B cell (primary cell): ENCODE results near the gene EML5. TPM values are rescaled to one million over a fixed set of nuclear protein-coding genes. Genes with fewer than 3 reads are reported as not detected.

Experiments used
- ATAC-seq: fragments of 200-7000 bp; cut with Tn5 transposase; one replicate; pipeline ENCODE4 v1.10.0; 2021; ENCODE audit warnings: low read depth, mild to moderate bottlenecking, moderate number of reproducible peaks, moderate library complexity
- CTCF ChIA-PET: fragments of 350-600 bp; sonication (Branson Sonifier 250); formaldehyde crosslinking; loops from one replicate; lab custom pipeline; 2021; ENCODE audit warnings: antibody characterized with exemption, inconsistent platforms; lab: Charles Lee
- POLR2A ChIA-PET: fragments of 350-600 bp; sonication (Branson Sonifier 250); formaldehyde crosslinking; loops from one replicate; lab custom pipeline; 2021; ENCODE audit warnings: antibody characterized with exemption; lab: Charles Lee
- DNase-seq: peaks from one replicate; pipeline ENCODE4 v3.0.0; 2013
- H2AFZ ChIP-seq: 2 replicates; pipeline ENCODE4 v1.6.1; 2012; ENCODE audit warnings: mild to moderate bottlenecking, low read depth, low read length; ENCODE audit not compliant: insufficient read depth, poor library complexity, severe bottlenecking
- H3K27ac ChIP-seq, 2 donors: 1 replicate in 1 of 2; 2 replicates in 1 of 2; pipeline ENCODE4 v1.5.1; 2012 to 2013; ENCODE audit warnings: low read length in 2 of 2, mild to moderate bottlenecking in 2 of 2, moderate library complexity in 1 of 2
- H3K27me3 ChIP-seq, 4 experiments: fragments of 200-600 bp in 1 of 4; sonication (generic) in 1 of 4; replicated peaks in 1 of 4; 1 replicate in 2 of 4; 2 replicates in 2 of 4; pipeline versions ENCODE4 v1.6.1 to v1.7.0; 2013 to 2016; ENCODE audit warnings: low read length in 3 of 4, mild to moderate bottlenecking in 2 of 4, mixed read lengths in 1 of 4, moderate library complexity in 1 of 4; ENCODE audit not compliant: insufficient read depth in 4 of 4, control insufficient read depth in 3 of 4; ENCODE audit errors: control extremely low read depth in 1 of 4
- H3K36me3 ChIP-seq, 2 experiments: replicated peaks in 1 of 2; 1 replicate in 1 of 2; 2 replicates in 1 of 2; pipeline versions ENCODE4 v1.6.1 to v1.7.1; 2013; ENCODE audit warnings: low read length in 1 of 2; ENCODE audit not compliant: insufficient read depth in 2 of 2, control insufficient read depth in 1 of 2; ENCODE audit errors: control extremely low read depth in 1 of 2, extremely low read depth in 1 of 2
- H3K4me1 ChIP-seq, 2 donors: fragments of 200-600 bp in 1 of 2; sonication (generic) in 1 of 2; 1 replicate in 1 of 2; 2 replicates in 1 of 2; pipeline versions ENCODE4 v1.5.1 to v1.6.1; 2013 to 2017; ENCODE audit warnings: low read length in 2 of 2; ENCODE audit not compliant: control insufficient read depth in 2 of 2, insufficient read depth in 2 of 2
- H3K4me2 ChIP-seq: replicated peaks from 2 replicates; pipeline ENCODE3; 2012; ENCODE audit warnings: mild to moderate bottlenecking, low read depth, low read length; ENCODE audit not compliant: poor library complexity, severe bottlenecking
- H3K4me3 ChIP-seq, 5 experiments: fragments of 200-600 bp in 1 of 5; sonication (generic) in 1 of 5; 1 replicate in 3 of 5; 2 replicates in 2 of 5; pipeline versions ENCODE4 v1.5.1 to v1.7.0; 2011 to 2016; ENCODE audit warnings: low read length in 4 of 5, mild to moderate bottlenecking in 4 of 5, low read depth in 2 of 5, control low read depth in 1 of 5, moderate library complexity in 1 of 5; ENCODE audit not compliant: insufficient read depth in 1 of 5; ENCODE audit errors: control extremely low read depth in 1 of 5, extremely low read depth in 1 of 5
- H3K79me2 ChIP-seq: fragments of 200-600 bp; sonication (generic); one replicate; pipeline ENCODE4 v1.6.0; 2016; ENCODE audit warnings: low read length; ENCODE audit not compliant: control insufficient read depth, insufficient read depth
- H3K9ac ChIP-seq: fragments of 200-600 bp; sonication (generic); 2 replicates; pipeline ENCODE4 v1.6.1; 2017; ENCODE audit warnings: mild to moderate bottlenecking, low read length, moderate library complexity
- H3K9me3 ChIP-seq, 3 donors: one replicate each; pipeline versions ENCODE4 v1.6.1 to v1.7.1; 2013; ENCODE audit warnings: low read length in 2 of 3; ENCODE audit not compliant: control insufficient read depth in 2 of 3, insufficient read depth in 1 of 3; ENCODE audit errors: control extremely low read depth in 1 of 3
- H4K20me1 ChIP-seq: 2 replicates; pipeline ENCODE4 v1.6.0; 2012; ENCODE audit warnings: mild to moderate bottlenecking, low read length; ENCODE audit not compliant: insufficient read depth, control insufficient read depth, poor library complexity, severe bottlenecking
- H3K27ac Mint-ChIP-seq: one replicate; pipeline ENCODE4 v1.8.0; 2021; ENCODE audit warnings: mixed read lengths
- H3K27me3 Mint-ChIP-seq: one replicate; pipeline ENCODE4 v1.8.0; 2021; ENCODE audit warnings: mixed read lengths
- H3K4me1 Mint-ChIP-seq: one replicate; pipeline ENCODE4 v1.8.0; 2021; ENCODE audit warnings: mixed read lengths
- H3K4me3 Mint-ChIP-seq: one replicate; pipeline ENCODE4 v1.8.0; 2021; ENCODE audit warnings: mixed read lengths
- H3K9me3 Mint-ChIP-seq: one replicate; pipeline ENCODE4 v1.8.0; 2022; ENCODE audit warnings: mixed read lengths; ENCODE audit not compliant: insufficient read depth
- CTCF ChIP-seq: fragments of 200-600 bp; IDR thresholded peaks from one replicate; pipeline ENCODE4 v1.8.0; 2022; ENCODE audit warnings: antibody characterized with exemption, mild to moderate bottlenecking
- EZH2 ChIP-seq: IDR thresholded peaks from 2 replicates; pipeline ENCODE4 v1.6.1; 2012; ENCODE audit warnings: borderline replicate concordance, low read depth, mild to moderate bottlenecking, moderate library complexity, low read length; ENCODE audit not compliant: insufficient read depth, poor library complexity, severe bottlenecking
- WGBS: methylation state at CpG from one replicate; pipeline ENCODE4 v1.1.5; 2013; ENCODE audit warnings: missing lambda C conversion rate; ENCODE audit not compliant: insufficient coverage; 5-methylcytosine and 5-hydroxymethylcytosine counted together
- intact Hi-C: fragments of 100-400 bp; cut with micrococcal nuclease; formaldehyde crosslinking; loops from one replicate; pipeline ENCODE4 v1.10.0; 2022
- polyA plus RNA-seq: library from polyadenylated mRNA; depleted of rRNA; stranded (reverse); fragments of >200 nt; gene quantifications from 2 replicates; pipeline ENCODE4 v1.2.3, GENCODE V29; 2012
- total RNA-seq, 2 donors: library from RNA; stranded (reverse); fragments of 120-200 nt in 1 of 2; gene quantifications; 1 replicate in 1 of 2; 2 replicates in 1 of 2; pipeline versions ENCODE4 v1.2.3 to v1.2.4, GENCODE V29; 2013 to 2022

The EML5 gene
- total and polyA plus RNA-seq, 2 donors (not counting 1 experiment from before 2014, with no cell fraction given): 1.7 to 6.9 TPM

- Histone ChIP-seq H3K79me2 (no peaks in the 10 kb centered on the region), H4K20me1 (no peaks in the 10 kb centered on the region), H3K4me2 (no peak overlapping the region), H3K9me3 (no peaks in the 10 kb centered on the region), H3K27ac (no peak overlapping the region), H3K9ac (no peak overlapping the region), H3K27me3 (no peaks in the 10 kb centered on the region), H3K36me3 (no peaks in the 10 kb centered on the region), H3K4me1 (no peaks in the 10 kb centered on the region), H2AFZ (no peak overlapping the region), H3K4me3 (no peak overlapping the region)
- no peak for DNase-seq
- ChIA-PET CTCF (no interaction called here), POLR2A (no interaction called here)
- no CpG with 5 or more reads among the region's 2 CpGs for WGBS
- TF ChIP-seq EZH2 (no peak), CTCF (no peak)
- Mint-ChIP-seq H3K4me3 (no peak overlapping the region), H3K9me3 (no peaks in the 10 kb centered on the region), H3K27me3 (no peaks in the 10 kb centered on the region), H3K4me1 (no peaks in the 10 kb centered on the region), H3K27ac (no peak overlapping the region)
- ATAC-seq: no peak
- intact Hi-C loops: no loop called here
These were observed 160.2 kb downstream of the EML5 start for GRCh38 chr14:88632512-88632911.

GRCh38 chr14:88631091-88631490 lies 161.7 kb downstream of the EML5 start:
- no CpG with 5 or more reads among the region's 3 CpGs for WGBS
- Mint-ChIP-seq H3K27ac (no peak overlapping the region), H3K4me1 (no peaks in the 10 kb centered on the region), H3K4me3 (no peak overlapping the region), H3K9me3 (no peaks in the 10 kb centered on the region), H3K27me3 (no peaks in the 10 kb centered on the region)
- no peak for TF ChIP-seq CTCF
- no peak for TF ChIP-seq EZH2
- DNase-seq (no peak), ATAC-seq (no peak)
- Histone ChIP-seq H3K36me3 (no peaks in the 10 kb centered on the region), H3K27me3 (no peaks in the 10 kb centered on the region), H3K9ac (no peak overlapping the region), H3K4me3 (no peak overlapping the region), H3K4me1 (no peaks in the 10 kb centered on the region), H3K9me3 (no peaks in the 10 kb centered on the region), H4K20me1 (no peaks in the 10 kb centered on the region), H3K79me2 (no peaks in the 10 kb centered on the region), H3K27ac (no peak overlapping the region), H2AFZ (no peak overlapping the region), H3K4me2 (no peak overlapping the region)
- CTCF ChIA-PET: no interaction called here
- POLR2A ChIA-PET: no interaction called here
- intact Hi-C loops: no loop called here
